Measurements from ENCODE around the gene C11orf91.

DNA sequence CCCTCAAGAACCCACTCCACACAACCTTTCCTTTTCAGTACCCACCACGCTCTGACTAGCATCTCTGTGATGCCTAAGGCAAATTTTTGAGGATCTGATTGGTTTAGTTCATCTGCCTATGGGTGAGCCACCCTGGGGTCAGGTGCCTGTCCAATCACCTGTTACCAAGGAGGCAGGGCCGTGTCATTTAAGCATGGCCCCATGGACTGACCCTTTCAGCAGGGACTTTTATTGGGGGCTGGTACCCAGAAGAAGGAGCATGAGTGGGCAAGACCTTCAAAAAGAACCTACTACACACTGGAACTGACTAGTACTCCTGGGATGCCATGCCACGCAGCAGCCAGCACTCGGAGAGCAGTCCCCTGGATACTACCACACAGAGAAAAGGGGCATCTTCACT is 28.4 kb downstream of the C11orf91 start:
- TF ChIP-seq RAD21 (IDR thresholded peaks at IDR 0.05 in 1 of 2, conservative IDR thresholded peaks at IDR 0.05 in 1 of 2; ENCODE audit: low read depth in 2 of 2, low read length in 2 of 2): no peak
- TF ChIP-seq, protein P1, sequence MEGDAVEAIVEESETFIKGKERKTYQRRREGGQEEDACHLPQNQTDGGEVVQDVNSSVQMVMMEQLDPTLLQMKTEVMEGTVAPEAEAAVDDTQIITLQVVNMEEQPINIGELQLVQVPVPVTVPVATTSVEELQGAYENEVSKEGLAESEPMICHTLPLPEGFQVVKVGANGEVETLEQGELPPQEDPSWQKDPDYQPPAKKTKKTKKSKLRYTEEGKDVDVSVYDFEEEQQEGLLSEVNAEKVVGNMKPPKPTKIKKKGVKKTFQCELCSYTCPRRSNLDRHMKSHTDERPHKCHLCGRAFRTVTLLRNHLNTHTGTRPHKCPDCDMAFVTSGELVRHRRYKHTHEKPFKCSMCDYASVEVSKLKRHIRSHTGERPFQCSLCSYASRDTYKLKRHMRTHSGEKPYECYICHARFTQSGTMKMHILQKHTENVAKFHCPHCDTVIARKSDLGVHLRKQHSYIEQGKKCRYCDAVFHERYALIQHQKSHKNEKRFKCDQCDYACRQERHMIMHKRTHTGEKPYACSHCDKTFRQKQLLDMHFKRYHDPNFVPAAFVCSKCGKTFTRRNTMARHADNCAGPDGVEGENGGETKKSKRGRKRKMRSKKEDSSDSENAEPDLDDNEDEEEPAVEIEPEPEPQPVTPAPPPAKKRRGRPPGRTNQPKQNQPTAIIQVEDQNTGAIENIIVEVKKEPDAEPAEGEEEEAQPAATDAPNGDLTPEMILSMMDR (IDR thresholded peaks at IDR 0.05; ENCODE audit: control extremely low read depth in 1 of 3, insufficient read depth in 1 of 3, low read depth in 1 of 3, low read length in 3 of 3): no peak
- TF ChIP-seq POLR2A (IDR thresholded peaks at IDR 0.05; ENCODE audit: control extremely low read depth in 1 of 2, low read depth in 2 of 2, low read length in 2 of 2): no peak
- TF ChIP-seq MAFK (IDR thresholded peaks at IDR 0.05; ENCODE audit: low read depth, low read length): no peak
- TF ChIP-seq GTF2F1 (IDR thresholded peaks at IDR 0.05; ENCODE audit: borderline replicate concordance, low read depth, low read length): no peak
- TF ChIP-seq EP300 (IDR thresholded peaks at IDR 0.05; ENCODE audit: borderline replicate concordance in 1 of 2, low read depth in 2 of 2, low read length in 2 of 2): no peak
- no peak for TF ChIP-seq EZH2 (IDR thresholded peaks at IDR 0.05; ENCODE audit: low read depth, low read length, severe bottlenecking)
- peak; percentile 71 for TF ChIP-seq RFX5 (IDR thresholded peaks at IDR 0.05; ENCODE audit: borderline replicate concordance, low read depth, low read length)

All from H1 (cell line).